Adipocyte (in vitro differentiated cells): ENCODE data around the gene LRRIQ3.

Experiments
- DNase-seq: peaks from one replicate; pipeline ENCODE4 v3.0.0-alpha.2; 2015; ENCODE audit warnings: low read depth
- H3K27me3 ChIP-seq: replicated peaks from 2 replicates; pipeline ENCODE4 v1.7.0; 2013; ENCODE audit warnings: mild to moderate bottlenecking, low read length, moderate library complexity; ENCODE audit not compliant: control insufficient read depth, insufficient read depth
- H3K36me3 ChIP-seq: 2 replicates; pipeline ENCODE4 v1.7.0; 2013; ENCODE audit warnings: low read length, mild to moderate bottlenecking, moderate library complexity; ENCODE audit not compliant: control insufficient read depth, insufficient read depth, severe bottlenecking
- H3K4me1 ChIP-seq: 2 replicates; pipeline ENCODE4 v1.7.0; 2013; ENCODE audit warnings: mild to moderate bottlenecking, low read length, moderate library complexity; ENCODE audit not compliant: control insufficient read depth, insufficient read depth
- H3K4me3 ChIP-seq: 2 replicates; pipeline ENCODE4 v1.7.0; 2013; ENCODE audit warnings: mild to moderate bottlenecking, low read length, moderate library complexity
- H3K9ac ChIP-seq: 2 replicates; pipeline ENCODE4 v1.7.0; 2013; ENCODE audit warnings: mild to moderate bottlenecking, low read length, moderate library complexity
- H3K9me3 ChIP-seq: 2 replicates; pipeline ENCODE4 v1.7.0; 2013; ENCODE audit warnings: mild to moderate bottlenecking, low read length, moderate library complexity; ENCODE audit not compliant: control insufficient read depth

LRRIQ3 gene

GRCh38 chr1:74113333-74113732 lies 84.6 kb downstream of the LRRIQ3 start:
- Histone ChIP-seq H3K9me3 (no peaks in the 10 kb centered on the region), H3K4me3 (no peak overlapping the region), H3K9ac (no peak overlapping the region), H3K36me3 (no peaks in the 10 kb centered on the region), H3K27me3 (no peaks in the 10 kb centered on the region), H3K4me1 (no peaks in the 10 kb centered on the region)
- DNase-seq: no peak

GRCh38 chr1:74107394-74107793 lies 90.6 kb downstream of the LRRIQ3 start:
- no peak overlapping the region for H3K4me3 ChIP-seq
- H3K4me1 ChIP-seq: no peaks in the 10 kb centered on the region
- H3K36me3 ChIP-seq: no peaks in the 10 kb centered on the region
- no peaks in the 10 kb centered on the region for H3K9me3 ChIP-seq
- H3K27me3 ChIP-seq: no peaks in the 10 kb centered on the region
- no peak overlapping the region for H3K9ac ChIP-seq
- DNase-seq: no peak

GRCh38 chr1:74091371-74091770 lies 106.6 kb downstream of the LRRIQ3 start:
- Histone ChIP-seq H3K4me1 (no peaks in the 10 kb centered on the region), H3K4me3 (no peak overlapping the region), H3K27me3 (no peaks in the 10 kb centered on the region), H3K9me3 (peaks cover 27% of the 10 kb centered on the region), H3K36me3 (no peaks in the 10 kb centered on the region), H3K9ac (no peak overlapping the region)
- DNase-seq: no peak

DNA sequence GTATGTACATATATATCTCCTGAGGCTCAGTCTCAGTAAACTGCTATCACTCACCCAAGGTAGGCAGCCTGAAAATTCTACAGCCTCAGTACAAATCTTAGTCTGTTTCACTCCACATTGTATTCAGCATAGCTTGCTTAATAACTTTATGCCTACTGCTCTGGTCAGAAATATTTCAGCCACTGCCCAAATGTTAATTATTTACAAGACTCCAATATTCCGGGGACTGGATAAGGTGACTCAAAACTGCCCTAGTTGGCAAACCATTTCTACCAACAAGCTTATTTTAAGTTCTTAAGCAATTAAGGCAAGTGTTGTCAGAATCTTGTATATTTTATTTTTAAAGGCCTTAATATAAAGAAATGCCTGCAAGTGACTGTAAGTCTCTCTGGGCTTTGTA lies 114.8 kb downstream of the LRRIQ3 start:
- no peak overlapping the region for H3K4me3 ChIP-seq
- H3K4me1 ChIP-seq: no peaks in the 10 kb centered on the region
- H3K9me3 ChIP-seq: no peaks in the 10 kb centered on the region
- no peaks in the 10 kb centered on the region for H3K36me3 ChIP-seq
- DNase-seq: no peak
- H3K27me3 ChIP-seq: no peaks in the 10 kb centered on the region
- no peak overlapping the region for H3K9ac ChIP-seq

- no peaks in the 10 kb centered on the region for H3K4me1 ChIP-seq
These were observed 132.9 kb downstream of the LRRIQ3 start for GRCh38 chr1:74065081-74065480.

DNA sequence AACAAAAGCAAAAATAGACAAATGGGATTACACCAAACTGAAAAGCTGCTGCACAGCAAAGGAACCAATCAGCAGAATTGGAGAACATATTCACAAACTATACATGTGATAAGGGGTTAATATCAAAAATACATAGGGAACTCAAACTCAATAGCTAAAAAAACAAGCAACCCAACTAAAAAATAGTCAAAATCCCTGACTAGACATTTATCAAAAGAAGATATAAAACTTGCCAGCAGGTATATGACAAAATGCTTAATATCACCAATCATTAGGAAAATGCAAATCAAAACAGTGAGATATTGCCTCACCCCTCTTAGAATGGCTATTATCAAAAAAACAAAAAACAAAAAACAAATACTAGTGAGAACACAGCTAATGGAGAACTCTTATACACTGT lies 140.3 kb downstream of the LRRIQ3 start:
- Histone ChIP-seq H3K4me3 (no peak overlapping the region), H3K36me3 (no peaks in the 10 kb centered on the region), H3K4me1 (no peaks in the 10 kb centered on the region), H3K27me3 (no peaks in the 10 kb centered on the region), H3K9me3 (no peaks in the 10 kb centered on the region), H3K9ac (no peak overlapping the region)
- no peak for DNase-seq

More at GRCh38 chr1:74065081-74065480, 132.9 kb downstream of the LRRIQ3 start:
- DNase-seq: no peak
- H3K36me3 ChIP-seq: no peaks in the 10 kb centered on the region
- no peaks in the 10 kb centered on the region for H3K9me3 ChIP-seq
- no peaks in the 10 kb centered on the region for H3K27me3 ChIP-seq
- H3K9ac ChIP-seq: no peak overlapping the region
- no peak overlapping the region for H3K4me3 ChIP-seq

GRCh38 chr1:74053407-74053806 lies 144.6 kb downstream of the LRRIQ3 start:
- Histone ChIP-seq H3K27me3 (no peaks in the 10 kb centered on the region), H3K4me1 (no peaks in the 10 kb centered on the region), H3K9ac (no peak overlapping the region), H3K36me3 (no peaks in the 10 kb centered on the region), H3K4me3 (no peak overlapping the region), H3K9me3 (no peaks in the 10 kb centered on the region)
- no peak for DNase-seq

GRCh38 chr1:74050386-74050785 lies 147.6 kb downstream of the LRRIQ3 start:
- H3K9ac ChIP-seq: no peak overlapping the region
- no peak overlapping the region for H3K4me3 ChIP-seq
- H3K27me3 ChIP-seq: no peaks in the 10 kb centered on the region
- no peaks in the 10 kb centered on the region for H3K36me3 ChIP-seq
- H3K9me3 ChIP-seq: no peaks in the 10 kb centered on the region
- DNase-seq: no peak
- H3K4me1 ChIP-seq: no peaks in the 10 kb centered on the region

GRCh38 chr1:74038042-74038441 lies 159.9 kb downstream of the LRRIQ3 start:
- peaks cover 15% of the 10 kb centered on the region for H3K9me3 ChIP-seq
- DNase-seq: no peak
- no peaks in the 10 kb centered on the region for H3K4me1 ChIP-seq
- no peaks in the 10 kb centered on the region for H3K27me3 ChIP-seq
- no peaks in the 10 kb centered on the region for H3K36me3 ChIP-seq
- H3K9ac ChIP-seq: no peak overlapping the region
- no peak overlapping the region for H3K4me3 ChIP-seq

DNA sequence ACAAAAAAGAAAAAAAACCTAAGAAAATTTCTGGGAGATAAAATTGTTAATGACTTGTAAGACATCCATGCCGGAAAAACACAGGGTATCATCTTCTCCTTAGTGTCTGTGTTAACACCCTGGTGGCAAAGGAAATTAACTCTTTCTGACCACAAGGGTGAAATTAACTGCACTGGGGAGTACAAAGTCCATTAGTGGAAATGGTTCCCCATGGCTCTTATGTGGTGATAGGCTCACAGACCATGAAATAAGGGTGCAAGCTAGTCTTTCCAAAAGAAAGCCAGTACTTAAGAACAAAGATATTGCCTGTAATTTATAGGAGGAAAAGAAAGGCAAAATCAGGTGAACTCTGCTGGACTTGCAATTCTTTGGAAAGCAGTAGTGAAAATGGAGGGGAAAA lies 185.4 kb downstream of the LRRIQ3 start:
- H3K9me3 ChIP-seq: no peaks in the 10 kb centered on the region
- no peaks in the 10 kb centered on the region for H3K27me3 ChIP-seq
- DNase-seq: no peak
- H3K4me1 ChIP-seq: no peaks in the 10 kb centered on the region
- no peak overlapping the region for H3K9ac ChIP-seq
- no peaks in the 10 kb centered on the region for H3K36me3 ChIP-seq
- no peak overlapping the region for H3K4me3 ChIP-seq

GRCh38 chr1:74011736-74012135 lies 186.2 kb downstream of the LRRIQ3 start:
- no peak for DNase-seq
- Histone ChIP-seq H3K4me3 (no peak overlapping the region), H3K4me1 (no peaks in the 10 kb centered on the region), H3K9ac (no peak overlapping the region), H3K36me3 (no peaks in the 10 kb centered on the region), H3K9me3 (no peaks in the 10 kb centered on the region), H3K27me3 (no peaks in the 10 kb centered on the region)

DNA sequence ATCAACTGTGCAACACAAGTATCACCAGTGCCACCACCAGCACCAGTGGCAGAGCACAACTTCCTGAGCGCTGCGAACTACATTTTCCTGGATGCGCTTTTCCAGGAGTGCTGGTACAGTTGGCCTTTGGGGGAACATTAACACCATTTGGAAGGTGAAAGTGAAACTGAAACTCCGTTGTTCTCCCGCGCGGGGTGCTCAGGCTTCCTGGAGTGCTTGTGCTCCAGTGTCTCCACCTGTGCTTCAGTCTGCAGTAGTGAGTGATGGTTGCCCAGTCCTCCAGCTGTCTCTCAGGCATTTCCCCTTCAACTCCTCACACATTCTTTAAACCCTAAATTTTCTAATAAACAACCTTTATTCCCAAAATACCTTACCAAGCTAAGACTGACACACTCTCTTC lies 187.8 kb downstream of the LRRIQ3 start:
- Histone ChIP-seq H3K9ac (no peak overlapping the region), H3K9me3 (no peaks in the 10 kb centered on the region), H3K36me3 (no peaks in the 10 kb centered on the region), H3K27me3 (no peaks in the 10 kb centered on the region), H3K4me3 (no peak overlapping the region), H3K4me1 (no peaks in the 10 kb centered on the region)
- no peak for DNase-seq
